ENCODE results near the gene GCLM. TPM values are rescaled to one million over a fixed set of nuclear protein-coding genes. Genes with fewer than 3 reads are reported as not detected.

The GCLM gene
- total RNA-seq, 1 donor from 2014 or later, result 7.4 TPM

DNA sequence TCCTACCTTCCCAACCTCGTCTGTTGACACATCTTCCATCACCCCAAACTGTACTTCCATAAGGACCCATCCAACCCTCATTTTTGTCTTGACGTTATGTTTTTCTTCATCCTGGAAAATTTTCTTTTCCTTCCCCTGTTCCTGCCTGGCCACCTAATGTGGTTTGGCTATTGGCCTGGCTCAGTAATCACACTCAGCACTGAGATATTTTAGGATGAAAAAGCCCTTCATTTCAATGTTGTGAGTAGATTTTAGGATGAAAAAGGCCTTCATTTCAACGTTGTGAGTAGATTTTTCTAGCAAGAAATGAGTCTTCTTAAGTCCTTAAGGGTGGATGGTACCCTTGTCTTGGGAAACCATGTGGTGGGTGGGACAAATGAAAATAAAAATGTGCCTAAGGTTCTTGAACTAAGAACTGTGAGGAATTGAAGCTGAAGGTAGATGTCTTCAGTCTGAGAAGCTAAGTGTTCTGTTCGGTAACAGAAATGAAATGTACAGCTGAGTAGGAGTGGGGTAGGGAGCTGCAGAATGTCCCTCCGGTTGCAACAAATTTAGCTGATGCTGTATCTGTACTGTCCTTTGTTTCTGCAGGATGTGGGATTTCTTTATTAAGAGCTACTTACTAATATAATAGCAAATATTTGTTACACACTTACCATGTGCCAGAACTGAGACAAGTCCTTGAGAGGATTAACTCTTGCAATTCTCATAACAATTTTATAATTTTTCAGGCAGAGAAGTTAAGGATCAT is 66.3 kb downstream of the GCLM start:
- Histone ChIP-seq H3K4me3 (ENCODE audit: low read depth, low read length) (no peak overlapping the region), H3K36me3 (ENCODE audit: control insufficient read depth, insufficient read depth, low read length) (no peaks in the 10 kb centered on the region), H3K27me3 (ENCODE audit: control insufficient read depth, insufficient read depth, low read length) (no peaks in the 10 kb centered on the region)
- no peak for DNase-seq (ENCODE audit: low read depth)
- TF ChIP-seq, protein P1, sequence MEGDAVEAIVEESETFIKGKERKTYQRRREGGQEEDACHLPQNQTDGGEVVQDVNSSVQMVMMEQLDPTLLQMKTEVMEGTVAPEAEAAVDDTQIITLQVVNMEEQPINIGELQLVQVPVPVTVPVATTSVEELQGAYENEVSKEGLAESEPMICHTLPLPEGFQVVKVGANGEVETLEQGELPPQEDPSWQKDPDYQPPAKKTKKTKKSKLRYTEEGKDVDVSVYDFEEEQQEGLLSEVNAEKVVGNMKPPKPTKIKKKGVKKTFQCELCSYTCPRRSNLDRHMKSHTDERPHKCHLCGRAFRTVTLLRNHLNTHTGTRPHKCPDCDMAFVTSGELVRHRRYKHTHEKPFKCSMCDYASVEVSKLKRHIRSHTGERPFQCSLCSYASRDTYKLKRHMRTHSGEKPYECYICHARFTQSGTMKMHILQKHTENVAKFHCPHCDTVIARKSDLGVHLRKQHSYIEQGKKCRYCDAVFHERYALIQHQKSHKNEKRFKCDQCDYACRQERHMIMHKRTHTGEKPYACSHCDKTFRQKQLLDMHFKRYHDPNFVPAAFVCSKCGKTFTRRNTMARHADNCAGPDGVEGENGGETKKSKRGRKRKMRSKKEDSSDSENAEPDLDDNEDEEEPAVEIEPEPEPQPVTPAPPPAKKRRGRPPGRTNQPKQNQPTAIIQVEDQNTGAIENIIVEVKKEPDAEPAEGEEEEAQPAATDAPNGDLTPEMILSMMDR (IDR thresholded peaks at IDR 0.05; ENCODE audit: insufficient read depth, low read length, severe bottlenecking), result no peak
- FAIRE-seq, result no peak

DNA sequence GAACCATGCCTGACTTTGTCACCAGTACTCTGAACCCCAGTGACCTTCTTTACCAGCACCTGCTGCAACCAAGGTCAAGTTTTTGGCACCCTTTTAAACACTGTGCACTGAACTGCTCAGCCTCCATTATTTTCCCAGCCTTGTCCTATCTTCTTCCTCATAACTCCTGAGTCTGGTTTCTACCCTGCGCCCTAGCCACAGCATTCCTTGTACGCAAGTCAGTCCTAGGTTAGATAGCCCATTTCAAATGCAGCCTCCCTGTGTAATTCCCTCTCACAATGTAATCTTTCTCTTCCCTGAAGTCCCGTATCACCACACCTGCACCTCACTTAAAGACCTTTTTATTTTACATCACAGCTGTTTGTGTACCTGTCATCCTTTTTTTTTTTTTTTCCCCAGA is 67.5 kb downstream of the GCLM start:
- H3K4me3 ChIP-seq (ENCODE audit: low read depth, low read length), result no peak overlapping the region
- DNase-seq (ENCODE audit: low read depth), result no peak
- TF ChIP-seq, protein P1 (IDR thresholded peaks at IDR 0.05; ENCODE audit: insufficient read depth, low read length, severe bottlenecking), result no peak
- FAIRE-seq, result peak; percentile 13
- H3K27me3 ChIP-seq (ENCODE audit: control insufficient read depth, insufficient read depth, low read length), result no peaks in the 10 kb centered on the region
- H3K36me3 ChIP-seq (ENCODE audit: control insufficient read depth, insufficient read depth, low read length), result no peaks in the 10 kb centered on the region

DNA sequence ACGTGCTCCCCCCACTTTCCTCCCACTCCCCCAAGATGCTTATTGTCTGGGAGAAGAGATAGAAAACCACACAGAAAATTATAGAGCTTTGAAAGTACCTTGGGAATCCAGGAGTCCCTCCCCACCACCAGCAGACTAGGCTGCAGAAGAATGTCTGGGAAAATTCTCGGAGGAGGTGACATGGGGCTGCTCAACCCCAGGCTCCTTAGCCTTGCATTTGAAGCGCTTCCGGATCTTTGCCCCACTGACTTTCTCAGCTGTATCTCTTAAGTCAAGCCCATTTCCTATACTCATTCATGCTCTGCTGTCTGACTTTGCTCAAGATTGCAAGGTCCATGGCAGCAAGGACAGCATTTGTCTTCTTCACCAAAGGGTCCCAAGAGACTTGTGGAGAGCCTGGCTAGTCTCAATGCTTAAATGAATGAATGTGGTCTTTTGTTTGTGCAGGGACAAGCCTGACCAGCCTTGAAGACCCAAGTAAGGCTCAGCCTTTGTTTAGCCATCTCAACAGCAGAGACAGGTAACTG is 68.2 kb downstream of the GCLM start:
- Histone ChIP-seq H3K4me3 (ENCODE audit: low read depth, low read length) (no peak overlapping the region), H3K27me3 (ENCODE audit: control insufficient read depth, insufficient read depth, low read length) (no peaks in the 10 kb centered on the region), H3K36me3 (ENCODE audit: control insufficient read depth, insufficient read depth, low read length) (no peaks in the 10 kb centered on the region)
- TF ChIP-seq, protein P1 (IDR thresholded peaks at IDR 0.05; ENCODE audit: insufficient read depth, low read length, severe bottlenecking), result no peak
- no peak for DNase-seq (ENCODE audit: low read depth)
- FAIRE-seq, result no peak

DNA sequence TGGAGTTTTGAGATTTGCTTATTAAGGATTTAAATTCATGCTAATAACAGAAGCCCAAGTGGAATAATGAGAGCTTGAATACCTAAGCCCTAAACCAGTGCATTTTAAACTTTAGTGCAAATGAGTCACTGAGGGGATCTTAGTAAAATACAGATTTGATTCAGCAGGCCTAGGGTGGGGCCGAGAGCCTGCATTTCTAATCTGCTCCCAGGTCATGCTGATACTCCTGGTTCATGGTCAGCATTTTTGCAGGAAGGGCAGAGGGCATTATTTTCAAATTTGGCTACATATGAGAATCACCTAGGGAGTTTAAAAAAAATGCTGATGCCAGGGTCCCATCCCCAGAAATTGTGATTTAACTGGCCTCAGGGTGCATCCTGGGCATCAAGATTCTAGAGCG is 69.5 kb downstream of the GCLM start:
- no peaks in the 10 kb centered on the region for H3K27me3 ChIP-seq (ENCODE audit: control insufficient read depth, insufficient read depth, low read length)
- DNase-seq (ENCODE audit: low read depth) (peak; percentile 31), FAIRE-seq (no peak)
- H3K36me3 ChIP-seq (ENCODE audit: control insufficient read depth, insufficient read depth, low read length), result no peaks in the 10 kb centered on the region
- TF ChIP-seq, protein P1 (IDR thresholded peaks at IDR 0.05; ENCODE audit: insufficient read depth, low read length, severe bottlenecking), result no peak
- H3K4me3 ChIP-seq (ENCODE audit: low read depth, low read length), result no peak overlapping the region

DNA sequence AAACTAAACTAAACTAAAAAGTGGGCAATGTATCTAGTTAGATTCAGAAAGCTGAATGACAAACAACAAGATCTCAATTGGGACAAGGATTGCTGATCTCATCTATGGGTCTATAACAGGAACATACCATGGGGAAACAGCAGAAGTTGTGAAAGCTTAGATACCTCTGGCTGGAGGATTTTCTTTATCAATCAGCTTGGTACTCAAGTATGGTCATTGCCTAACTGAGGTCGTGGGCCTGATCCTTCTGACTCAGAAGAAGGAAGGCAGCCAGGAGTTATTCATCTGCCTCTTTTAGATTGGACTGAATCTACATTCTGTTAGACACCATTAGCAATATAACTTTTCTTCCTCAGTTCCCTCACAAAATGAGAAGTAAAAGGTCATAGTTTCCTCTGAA is 69.9 kb downstream of the GCLM start:
- TF ChIP-seq, protein P1 (IDR thresholded peaks at IDR 0.05; ENCODE audit: insufficient read depth, low read length, severe bottlenecking), result no peak
- Histone ChIP-seq H3K27me3 (ENCODE audit: control insufficient read depth, insufficient read depth, low read length) (no peaks in the 10 kb centered on the region), H3K4me3 (ENCODE audit: low read depth, low read length) (no peak overlapping the region), H3K36me3 (ENCODE audit: control insufficient read depth, insufficient read depth, low read length) (no peaks in the 10 kb centered on the region)
- DNase-seq (ENCODE audit: low read depth) (peak; percentile 87), FAIRE-seq (peak; percentile 89)

All from bronchial epithelial cell (primary cell).